C1 segment of cervical spinal cord (tissue), 14 donors: ENCODE measurements around the gene CACNG4.

Experiments
- DNase-seq, 14 donors: peaks; one replicate each; lab custom pipeline; 2025; lab: John Stamatoyannopoulos, UW

Gene CACNG4

GRCh38 chr17:67058036-67058435 lies 93.5 kb downstream of the CACNG4 start:
- no peak for DNase-seq

DNA sequence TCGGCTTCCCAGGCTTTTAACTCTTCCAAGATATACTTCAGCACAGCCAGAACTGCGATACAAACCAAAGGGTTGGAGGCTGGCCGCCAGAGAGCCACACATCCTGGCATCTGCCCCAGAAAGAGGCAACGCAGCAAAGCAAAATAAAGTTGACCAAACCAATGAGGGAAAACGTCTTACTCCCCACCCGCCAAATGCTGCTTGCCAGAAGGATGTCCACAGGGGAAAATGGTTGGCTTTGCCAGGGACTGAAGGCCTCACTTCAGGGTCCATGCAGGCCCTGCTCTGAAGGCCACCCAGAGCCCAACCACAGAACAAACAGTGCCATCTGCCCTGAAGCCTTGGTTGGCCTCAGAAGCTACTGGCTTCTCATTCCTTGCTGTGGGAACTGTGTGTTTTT lies 94.9 kb downstream of the CACNG4 start:
- DNase-seq = peak in 4 of 14 donors; percentile 3 to 19 (median 11)

GRCh38 chr17:67063141-67063540 lies 98.6 kb downstream of the CACNG4 start:
- no peak for DNase-seq

GRCh38 chr17:67066717-67067116 lies 102.2 kb downstream of the CACNG4 start:
- DNase-seq = no peak

- no peak for DNase-seq
Measured at GRCh38 chr17:67067571-67068482, 103.3 kb downstream of the CACNG4 start.

GRCh38 chr17:67068999-67069398 lies 104.5 kb downstream of the CACNG4 start:
- no peak for DNase-seq

DNA sequence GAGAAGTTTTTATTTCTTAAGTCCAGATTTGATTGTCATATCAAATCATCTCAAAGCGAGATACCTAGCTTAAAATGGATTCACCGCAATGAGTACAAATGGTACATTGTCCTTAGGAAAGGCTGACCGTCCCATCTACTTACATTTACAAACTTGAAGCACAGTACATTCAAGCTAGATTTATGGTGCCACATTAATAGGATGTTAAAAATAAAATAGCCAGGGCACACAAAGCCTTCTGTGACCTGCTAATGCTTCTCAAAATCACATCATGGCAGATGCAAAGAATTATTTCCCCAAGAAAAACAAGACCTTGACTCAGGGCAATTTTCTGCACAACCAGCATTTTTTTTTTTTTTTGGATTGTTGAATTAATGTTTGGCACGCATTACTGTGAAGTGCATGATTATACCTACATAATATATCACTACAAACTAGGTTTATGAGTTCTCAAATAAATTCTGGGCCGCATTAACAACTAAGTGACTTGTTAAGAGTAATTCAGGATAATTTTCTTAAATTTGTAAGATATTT lies 105.2 kb downstream of the CACNG4 start:
- DNase-seq = no peak

DNA sequence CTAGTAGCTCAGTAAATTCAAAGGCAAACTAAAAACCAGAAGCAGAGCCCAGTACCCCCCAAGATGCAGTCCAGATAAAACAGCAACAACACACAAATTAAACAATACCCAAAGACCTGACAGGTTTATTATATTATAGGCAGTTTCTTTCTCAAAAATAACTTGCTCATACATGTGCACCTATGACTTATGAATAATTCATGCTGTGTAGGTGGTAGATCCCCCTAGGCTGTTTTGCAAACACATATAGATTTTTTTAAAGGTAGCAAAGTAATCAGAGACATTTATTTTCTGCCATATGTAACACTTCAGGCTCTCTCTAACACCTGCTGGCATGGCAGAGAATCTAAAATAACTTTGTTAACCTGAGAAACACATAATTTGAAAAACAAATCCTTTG lies 107.1 kb downstream of the CACNG4 start:
- DNase-seq = no peak

DNA sequence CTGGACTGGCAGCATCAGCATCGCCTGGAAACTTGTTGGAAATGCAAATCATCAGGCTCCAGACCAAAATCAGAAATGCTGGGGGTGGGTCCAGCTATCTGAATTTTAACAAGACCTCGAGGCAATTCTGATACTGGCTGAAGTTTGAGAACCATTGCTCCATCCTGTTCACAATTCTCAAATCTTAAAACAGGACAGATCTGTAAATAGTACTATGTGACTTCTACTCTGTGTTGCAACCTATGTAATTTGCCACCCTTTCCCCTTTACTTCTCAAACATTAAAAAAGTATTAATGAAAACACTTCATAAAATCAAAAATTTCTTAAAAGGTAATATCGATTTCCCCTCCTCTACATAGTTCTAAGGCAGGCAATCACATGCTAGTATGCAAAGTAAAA lies 108.4 kb downstream of the CACNG4 start:
- DNase-seq = no peak

GRCh38 chr17:67074781-67075180 lies 110.3 kb downstream of the CACNG4 start:
- DNase-seq = no peak

GRCh38 chr17:67076290-67076689 lies 111.8 kb downstream of the CACNG4 start:
- DNase-seq = no peak

DNA sequence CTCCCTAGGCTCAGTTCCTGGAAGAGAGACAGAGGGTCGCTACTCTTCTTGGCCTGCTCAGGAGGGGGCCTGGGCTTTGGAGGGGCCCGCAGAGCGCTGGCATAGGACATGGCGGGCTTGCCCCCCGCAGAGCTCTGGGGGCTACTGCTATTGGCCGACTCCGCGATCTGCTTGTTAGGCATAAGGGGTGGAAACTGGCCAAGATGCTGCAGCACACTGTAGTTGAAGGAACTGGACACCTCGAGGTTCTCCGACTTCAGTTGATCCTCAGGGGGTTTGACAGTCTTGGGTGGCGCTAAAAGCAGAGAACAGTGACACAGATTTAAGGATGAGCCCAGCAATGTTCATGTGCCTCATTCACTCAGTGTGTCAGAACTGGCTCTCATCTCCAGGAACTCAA lies 113.8 kb downstream of the CACNG4 start:
- no peak for DNase-seq

- DNase-seq = no peak
Measured at GRCh38 chr17:67079491-67079890, 115.0 kb downstream of the CACNG4 start.

DNA sequence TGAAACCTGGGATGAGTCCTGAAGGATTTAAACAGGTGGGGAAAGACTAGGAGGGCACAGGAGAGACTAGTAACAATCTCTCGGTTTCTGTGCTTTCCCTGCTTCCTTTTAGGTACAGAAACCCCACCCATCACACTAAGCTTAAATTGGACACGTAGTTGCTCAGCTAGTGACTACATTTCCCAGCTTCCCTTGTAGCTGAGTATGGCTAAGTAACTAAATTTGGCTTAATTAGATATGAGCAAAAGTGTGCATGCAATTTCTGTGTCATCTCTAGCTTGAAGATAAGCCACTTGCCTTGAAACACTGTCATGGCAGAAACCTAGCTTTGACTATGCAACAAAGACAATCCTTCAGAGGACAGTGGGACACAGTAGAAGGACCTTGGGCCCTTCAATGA lies 116.3 kb downstream of the CACNG4 start:
- no peak for DNase-seq

DNA sequence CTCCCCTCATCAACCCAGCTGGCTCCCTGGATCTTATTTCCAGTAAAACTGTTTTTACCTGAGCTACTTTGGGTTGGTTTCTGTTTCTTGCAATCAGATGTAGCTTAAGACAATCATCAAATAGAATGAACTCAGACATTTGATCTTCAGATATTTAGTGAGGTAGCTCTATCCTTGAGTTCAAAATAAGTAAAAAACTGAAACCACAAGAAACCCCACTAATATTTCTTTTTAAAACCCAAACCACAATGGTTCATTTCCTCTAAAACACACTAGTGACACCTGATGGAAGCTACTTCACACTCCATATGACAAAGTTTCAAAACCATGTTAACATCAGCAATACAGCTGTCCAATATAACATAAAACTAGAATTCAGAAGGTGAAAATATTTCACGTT lies 117.6 kb downstream of the CACNG4 start:
- no peak for DNase-seq
